ENCODE results near the gene MBOAT2. TPM values are rescaled to one million over a fixed set of nuclear protein-coding genes. Genes with fewer than 3 reads are reported as not detected.

Gene MBOAT2
- total RNA-seq, 1 experiment from 2014 or later: 34.8 TPM

GRCh38 chr2:8962890-8963289 lies 40.6 kb downstream of the MBOAT2 start:
- no peak overlapping the region for H3K27ac ChIP-seq (ENCODE audit: low read length)
- no TSS peak for BruUV-seq (replicated peaks)
- no peaks in the 10 kb centered on the region for H3K4me1 ChIP-seq (ENCODE audit: control insufficient read depth, insufficient read depth, low read length)
- in situ Hi-C loops (cut with HindIII; ENCODE audit: low pct_unique_long_range_greater_than_20kb, low sequenced_read_pairs): no loop called here
- TF ChIP-seq SIN3A (IDR thresholded peaks at IDR 0.05; ENCODE audit: borderline replicate concordance, insufficient read depth, low read depth, low read length): no peak
- no peak for TF ChIP-seq TCF7L2 (IDR thresholded peaks at IDR 0.05; ENCODE audit: low read depth, low read length)
- TF ChIP-seq POLR2AphosphoS5 (IDR thresholded peaks at IDR 0.05; ENCODE audit: low read depth, low read length): no peak
- TF ChIP-seq, protein P1, sequence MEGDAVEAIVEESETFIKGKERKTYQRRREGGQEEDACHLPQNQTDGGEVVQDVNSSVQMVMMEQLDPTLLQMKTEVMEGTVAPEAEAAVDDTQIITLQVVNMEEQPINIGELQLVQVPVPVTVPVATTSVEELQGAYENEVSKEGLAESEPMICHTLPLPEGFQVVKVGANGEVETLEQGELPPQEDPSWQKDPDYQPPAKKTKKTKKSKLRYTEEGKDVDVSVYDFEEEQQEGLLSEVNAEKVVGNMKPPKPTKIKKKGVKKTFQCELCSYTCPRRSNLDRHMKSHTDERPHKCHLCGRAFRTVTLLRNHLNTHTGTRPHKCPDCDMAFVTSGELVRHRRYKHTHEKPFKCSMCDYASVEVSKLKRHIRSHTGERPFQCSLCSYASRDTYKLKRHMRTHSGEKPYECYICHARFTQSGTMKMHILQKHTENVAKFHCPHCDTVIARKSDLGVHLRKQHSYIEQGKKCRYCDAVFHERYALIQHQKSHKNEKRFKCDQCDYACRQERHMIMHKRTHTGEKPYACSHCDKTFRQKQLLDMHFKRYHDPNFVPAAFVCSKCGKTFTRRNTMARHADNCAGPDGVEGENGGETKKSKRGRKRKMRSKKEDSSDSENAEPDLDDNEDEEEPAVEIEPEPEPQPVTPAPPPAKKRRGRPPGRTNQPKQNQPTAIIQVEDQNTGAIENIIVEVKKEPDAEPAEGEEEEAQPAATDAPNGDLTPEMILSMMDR (IDR thresholded peaks at IDR 0.05): no peak
- no peak for TF ChIP-seq REST (IDR thresholded peaks at IDR 0.05; ENCODE audit: insufficient read depth in 1 of 2, low read depth in 2 of 2, low read length in 1 of 2)
- intact Hi-C loops (cut with micrococcal nuclease; ENCODE audit: unreplicated experiment): no loop called here
- H3K27me3 ChIP-seq (ENCODE audit: control insufficient read depth, insufficient read depth, low read length): no peaks in the 10 kb centered on the region
- ATAC-seq: no peak
- CTCF ChIA-PET: no interaction called here
- no peak overlapping the region for H3K4me3 ChIP-seq (ENCODE audit: low read depth in 2 of 2, low read length in 2 of 2)
- no peak for DNase-seq (ENCODE audit: low read depth, low spot score)
- POLR2A ChIA-PET: interaction anchor here (0.7 kb wide), 1 partner anchor 330 kb away, joined by 12 read pairs; no protein-coding TSS in a partner anchor
- H3K9me3 ChIP-seq (ENCODE audit: control insufficient read depth, insufficient read depth, low read depth, low read length): no peaks in the 10 kb centered on the region
- H3K36me3 ChIP-seq (ENCODE audit: control insufficient read depth, insufficient read depth, low read length): no peaks in the 10 kb centered on the region

DNA sequence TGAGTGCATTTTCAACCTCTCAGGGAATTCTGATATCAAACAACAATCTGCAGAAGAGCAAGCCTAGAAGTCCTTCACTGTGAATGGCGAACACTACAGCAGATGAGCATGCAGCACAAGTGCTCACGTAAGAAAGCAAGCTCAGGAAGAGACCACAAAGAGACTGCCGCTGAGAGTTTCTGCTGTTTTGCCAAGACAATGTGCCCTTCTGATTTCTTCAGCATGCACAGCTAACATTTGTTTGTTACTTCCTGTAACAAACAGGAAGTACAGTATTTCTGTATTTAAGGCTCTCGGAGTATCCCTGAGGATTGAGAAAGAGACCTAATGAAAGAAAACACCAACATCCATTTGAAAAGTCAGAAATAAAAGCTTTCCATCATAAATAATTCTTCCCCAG lies 45.9 kb downstream of the MBOAT2 start:
- CTCF ChIA-PET: interaction anchor here (0.6 kb wide), 1 partner anchor 43 kb away, joined by 3 read pairs; no protein-coding TSS in a partner anchor

More for the DNA sequence above, 45.9 kb downstream of the MBOAT2 start:
- no peaks in the 10 kb centered on the region for H3K4me1 ChIP-seq (ENCODE audit: control insufficient read depth, insufficient read depth, low read length)
- no TSS peak for BruUV-seq (replicated peaks)
- H3K9me3 ChIP-seq (ENCODE audit: control insufficient read depth, insufficient read depth, low read depth, low read length): peaks cover 14% of the 10 kb centered on the region; the same call in 1 of the 2 replicates
- no peaks in the 10 kb centered on the region for H3K27me3 ChIP-seq (ENCODE audit: control insufficient read depth, insufficient read depth, low read length)
- H3K36me3 ChIP-seq (ENCODE audit: control insufficient read depth, insufficient read depth, low read length): no peaks in the 10 kb centered on the region
- intact Hi-C loops (cut with micrococcal nuclease; ENCODE audit: unreplicated experiment) (no loop called here), in situ Hi-C loops (cut with HindIII; ENCODE audit: low pct_unique_long_range_greater_than_20kb, low sequenced_read_pairs) (no loop called here)
- H3K4me3 ChIP-seq (ENCODE audit: low read depth in 2 of 2, low read length in 2 of 2): no peak overlapping the region
- DNase-seq (ENCODE audit: low read depth, low spot score) (no peak), ATAC-seq (no peak)
- no peak overlapping the region for H3K27ac ChIP-seq (ENCODE audit: low read length)
- POLR2A ChIA-PET: no interaction called here
- no peak for TF ChIP-seq REST (IDR thresholded peaks at IDR 0.05; ENCODE audit: insufficient read depth in 1 of 2, low read depth in 2 of 2, low read length in 1 of 2)
- TF ChIP-seq POLR2AphosphoS5 (IDR thresholded peaks at IDR 0.05; ENCODE audit: low read depth, low read length): no peak
- TF ChIP-seq TCF7L2 (IDR thresholded peaks at IDR 0.05; ENCODE audit: low read depth, low read length): no peak
- TF ChIP-seq, protein P1 (IDR thresholded peaks at IDR 0.05): no peak
- TF ChIP-seq SIN3A (IDR thresholded peaks at IDR 0.05; ENCODE audit: borderline replicate concordance, insufficient read depth, low read depth, low read length): no peak

All from Panc1 (cell line).